Esophagus squamous epithelium (tissue), 4 donors: ENCODE data around the gene ENDOU.

Experiments used
- POLR2A ChIP-seq, 4 donors: fragments of 450-650 bp; IDR thresholded peaks; one replicate each; pipeline ENCODE4 v1.6.1; 2017; ENCODE audit warnings: antibody characterized with exemption in 4 of 4, mild to moderate bottlenecking in 4 of 4, moderate library complexity in 3 of 4
- TF ChIP-seq, protein P1 (sequence below), 6 experiments: fragments of 450-650 bp in 4 of 6; fragments of 200-600 bp in 2 of 6; sonication (generic) in 2 of 6; IDR thresholded peaks; one replicate each; pipeline ENCODE4 v1.5.1; 2016 to 2019; ENCODE audit warnings: antibody characterized with exemption in 6 of 6, mild to moderate bottlenecking in 4 of 6, moderate library complexity in 4 of 6

DNA sequence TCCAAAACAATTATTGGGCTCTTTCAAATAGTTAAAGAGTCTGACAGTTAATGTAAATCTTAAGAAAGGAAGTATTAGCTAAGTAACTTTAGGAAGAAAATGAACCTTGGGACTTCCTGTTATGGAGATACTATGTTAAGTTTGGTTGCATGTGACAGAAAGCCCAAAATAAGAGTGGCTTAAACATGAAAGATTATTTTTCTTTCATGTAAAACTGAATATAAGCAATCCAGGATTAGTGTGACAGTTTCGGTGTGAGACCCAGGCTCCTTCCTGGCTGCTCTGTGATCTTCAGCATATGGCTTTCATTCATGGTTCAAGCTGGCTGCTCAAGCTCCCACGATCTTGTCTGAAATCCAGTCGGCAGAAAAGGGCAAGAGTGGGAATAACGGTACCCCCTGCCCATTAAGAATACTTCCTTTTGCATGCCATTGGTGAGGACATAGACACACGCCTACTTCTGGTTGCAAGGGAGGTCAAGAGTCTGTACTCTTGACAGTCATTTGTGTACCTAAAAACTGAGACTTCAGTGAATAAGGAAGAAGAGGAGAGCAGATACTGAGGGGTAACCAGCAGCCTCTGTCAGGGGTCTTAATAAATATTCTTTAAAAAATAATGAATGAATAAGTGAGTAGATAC is 17.3 kb downstream of the ENDOU start:
- TF ChIP-seq, protein P1, sequence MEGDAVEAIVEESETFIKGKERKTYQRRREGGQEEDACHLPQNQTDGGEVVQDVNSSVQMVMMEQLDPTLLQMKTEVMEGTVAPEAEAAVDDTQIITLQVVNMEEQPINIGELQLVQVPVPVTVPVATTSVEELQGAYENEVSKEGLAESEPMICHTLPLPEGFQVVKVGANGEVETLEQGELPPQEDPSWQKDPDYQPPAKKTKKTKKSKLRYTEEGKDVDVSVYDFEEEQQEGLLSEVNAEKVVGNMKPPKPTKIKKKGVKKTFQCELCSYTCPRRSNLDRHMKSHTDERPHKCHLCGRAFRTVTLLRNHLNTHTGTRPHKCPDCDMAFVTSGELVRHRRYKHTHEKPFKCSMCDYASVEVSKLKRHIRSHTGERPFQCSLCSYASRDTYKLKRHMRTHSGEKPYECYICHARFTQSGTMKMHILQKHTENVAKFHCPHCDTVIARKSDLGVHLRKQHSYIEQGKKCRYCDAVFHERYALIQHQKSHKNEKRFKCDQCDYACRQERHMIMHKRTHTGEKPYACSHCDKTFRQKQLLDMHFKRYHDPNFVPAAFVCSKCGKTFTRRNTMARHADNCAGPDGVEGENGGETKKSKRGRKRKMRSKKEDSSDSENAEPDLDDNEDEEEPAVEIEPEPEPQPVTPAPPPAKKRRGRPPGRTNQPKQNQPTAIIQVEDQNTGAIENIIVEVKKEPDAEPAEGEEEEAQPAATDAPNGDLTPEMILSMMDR (IDR thresholded peaks at IDR 0.05) = no peak
- TF ChIP-seq POLR2A (IDR thresholded peaks at IDR 0.05) = no peak
